Measurements from ENCODE around the gene WNT2B. TPM values are rescaled to one million over a fixed set of nuclear protein-coding genes. Genes with fewer than 3 reads are reported as not detected.

WNT2B gene
- total RNA-seq, 1 experiment from 2014 or later, result 0.75 TPM

- TF ChIP-seq, protein P1, sequence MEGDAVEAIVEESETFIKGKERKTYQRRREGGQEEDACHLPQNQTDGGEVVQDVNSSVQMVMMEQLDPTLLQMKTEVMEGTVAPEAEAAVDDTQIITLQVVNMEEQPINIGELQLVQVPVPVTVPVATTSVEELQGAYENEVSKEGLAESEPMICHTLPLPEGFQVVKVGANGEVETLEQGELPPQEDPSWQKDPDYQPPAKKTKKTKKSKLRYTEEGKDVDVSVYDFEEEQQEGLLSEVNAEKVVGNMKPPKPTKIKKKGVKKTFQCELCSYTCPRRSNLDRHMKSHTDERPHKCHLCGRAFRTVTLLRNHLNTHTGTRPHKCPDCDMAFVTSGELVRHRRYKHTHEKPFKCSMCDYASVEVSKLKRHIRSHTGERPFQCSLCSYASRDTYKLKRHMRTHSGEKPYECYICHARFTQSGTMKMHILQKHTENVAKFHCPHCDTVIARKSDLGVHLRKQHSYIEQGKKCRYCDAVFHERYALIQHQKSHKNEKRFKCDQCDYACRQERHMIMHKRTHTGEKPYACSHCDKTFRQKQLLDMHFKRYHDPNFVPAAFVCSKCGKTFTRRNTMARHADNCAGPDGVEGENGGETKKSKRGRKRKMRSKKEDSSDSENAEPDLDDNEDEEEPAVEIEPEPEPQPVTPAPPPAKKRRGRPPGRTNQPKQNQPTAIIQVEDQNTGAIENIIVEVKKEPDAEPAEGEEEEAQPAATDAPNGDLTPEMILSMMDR (IDR thresholded peaks at IDR 0.05; ENCODE audit: unreplicated experiment), result peak; percentile 56
- CTCF ChIA-PET, result interaction anchor here (0.6 to 1.9 kb wide), 21 partner anchors 9 to 1828 kb away, joined by 3 to 10 read pairs (median 4); partner anchors contain the start of gene PPM1J
- DNase-seq (ENCODE audit: unreplicated experiment), result peak; percentile 69
- peaks cover 23% of the 10 kb centered on the region for H3K27me3 Mint-ChIP-seq (ENCODE audit: insufficient read depth, unreplicated experiment)
- H3K4me1 Mint-ChIP-seq (ENCODE audit: insufficient read depth, unreplicated experiment), result no peaks in the 10 kb centered on the region
- no peaks in the 10 kb centered on the region for H3K36me3 Mint-ChIP-seq (ENCODE audit: insufficient read depth, unreplicated experiment)
- H3K27ac Mint-ChIP-seq (ENCODE audit: low read depth, unreplicated experiment), result no peak overlapping the region
- no peaks in the 10 kb centered on the region for H3K9me3 Mint-ChIP-seq (ENCODE audit: unreplicated experiment)
- POLR2A ChIA-PET, result interaction anchor here (0.7 to 1.5 kb wide), 6 partner anchors 21 to 1995 kb away, joined by 3 to 4 read pairs (median 3); partner anchors contain the start of gene CTTNBP2NL
- BruUV-seq (replicated peaks), result no TSS peak
- H3K4me3 Mint-ChIP-seq (ENCODE audit: unreplicated experiment), result peak overlapping the region; percentile 65
- intact Hi-C loops (cut with micrococcal nuclease), result loop anchor here (1.0 kb wide), 2 partner anchors 112 to 205 kb away; partner anchors contain the start of gene RHOC
Observed at GRCh38 chr1:112501810-112502641, 6.7 kb upstream of the WNT2B start.

DNA sequence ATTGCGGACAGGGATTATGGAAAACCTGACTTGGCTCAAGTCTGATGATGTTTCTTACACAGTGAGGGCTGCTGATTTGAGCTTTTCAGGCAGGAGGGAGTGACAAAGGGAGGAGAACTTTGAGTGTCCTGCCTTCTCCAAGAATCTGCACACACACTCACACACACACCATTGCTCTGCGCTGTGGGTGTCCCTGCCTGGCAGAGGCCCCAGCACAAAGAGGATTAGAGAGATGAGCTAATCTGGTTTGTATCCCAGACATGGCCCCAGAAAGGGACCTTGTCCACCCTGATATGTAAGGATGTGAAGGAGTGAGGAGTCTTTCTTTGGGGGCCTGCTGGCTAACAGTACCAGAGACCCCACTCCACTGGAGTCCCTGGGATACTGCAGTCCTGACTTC, 5.9 kb upstream of the WNT2B start:
- H3K9me3 Mint-ChIP-seq (ENCODE audit: unreplicated experiment), result no peaks in the 10 kb centered on the region
- H3K36me3 Mint-ChIP-seq (ENCODE audit: insufficient read depth, unreplicated experiment), result no peaks in the 10 kb centered on the region
- H3K27ac Mint-ChIP-seq (ENCODE audit: low read depth, unreplicated experiment), result no peak overlapping the region
- H3K27me3 Mint-ChIP-seq (ENCODE audit: insufficient read depth, unreplicated experiment), result peaks cover 23% of the 10 kb centered on the region
- H3K4me3 Mint-ChIP-seq (ENCODE audit: unreplicated experiment), result peak overlapping the region; percentile 65
- intact Hi-C loops (cut with micrococcal nuclease), result loop anchor here (1.0 kb wide), 1 partner anchor 111 kb away; no protein-coding TSS in a partner anchor
- TF ChIP-seq, protein P1 (IDR thresholded peaks at IDR 0.05; ENCODE audit: unreplicated experiment), result no peak
- CTCF ChIA-PET, result interaction anchor here (1.5 to 1.8 kb wide), 3 partner anchors 10 to 111 kb away, joined by 6 to 10 read pairs (median 7); no protein-coding TSS in a partner anchor
- POLR2A ChIA-PET, result interaction anchor here (1.5 kb wide), 1 partner anchor 205 kb away, joined by 4 read pairs; no protein-coding TSS in a partner anchor
- no peak for DNase-seq (ENCODE audit: unreplicated experiment)
- BruUV-seq (replicated peaks), result no TSS peak
- H3K4me1 Mint-ChIP-seq (ENCODE audit: insufficient read depth, unreplicated experiment), result no peaks in the 10 kb centered on the region

GRCh38 chr1:112504001-112504660, 4.6 kb upstream of the WNT2B start:
- DNase-seq (ENCODE audit: unreplicated experiment), result no peak
- intact Hi-C loops (cut with micrococcal nuclease), result no loop called here
- H3K36me3 Mint-ChIP-seq (ENCODE audit: insufficient read depth, unreplicated experiment), result no peaks in the 10 kb centered on the region
- H3K4me3 Mint-ChIP-seq (ENCODE audit: unreplicated experiment), result no peak overlapping the region
- H3K4me1 Mint-ChIP-seq (ENCODE audit: insufficient read depth, unreplicated experiment), result no peaks in the 10 kb centered on the region
- ChIA-PET CTCF (interaction anchor here (0.5 to 1.0 kb wide), 2 partner anchors 67 to 186 kb away, joined by 3 read pairs; no protein-coding TSS in a partner anchor), POLR2A (no interaction called here)
- H3K9me3 Mint-ChIP-seq (ENCODE audit: unreplicated experiment), result no peaks in the 10 kb centered on the region
- peaks cover 23% of the 10 kb centered on the region for H3K27me3 Mint-ChIP-seq (ENCODE audit: insufficient read depth, unreplicated experiment)
- TF ChIP-seq, protein P1 (IDR thresholded peaks at IDR 0.05; ENCODE audit: unreplicated experiment), result no peak
- no TSS peak for BruUV-seq (replicated peaks)
- H3K27ac Mint-ChIP-seq (ENCODE audit: low read depth, unreplicated experiment), result no peak overlapping the region
